Measurements from ENCODE around the gene RALGDS.

DNA sequence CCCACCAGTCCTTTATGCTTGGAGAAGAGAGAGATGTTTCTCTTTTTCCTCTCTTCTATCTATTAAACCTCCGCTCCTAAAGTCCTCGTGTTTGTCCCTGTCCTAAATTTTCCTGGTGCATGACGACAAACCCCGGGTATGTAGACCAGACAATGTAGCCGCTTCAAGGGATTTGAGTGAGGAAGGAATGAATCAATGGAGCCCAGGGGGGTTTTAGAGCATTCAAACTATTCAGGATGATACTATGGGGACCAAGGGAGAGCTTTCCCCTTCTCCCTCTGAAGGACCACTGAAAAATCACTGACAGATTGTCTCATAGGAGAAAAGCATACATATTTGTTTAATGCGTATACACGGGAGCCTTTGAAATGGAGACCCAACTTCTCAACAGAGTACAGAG lies 40.9 kb downstream of the RALGDS start:
- TF ChIP-seq, protein P1, sequence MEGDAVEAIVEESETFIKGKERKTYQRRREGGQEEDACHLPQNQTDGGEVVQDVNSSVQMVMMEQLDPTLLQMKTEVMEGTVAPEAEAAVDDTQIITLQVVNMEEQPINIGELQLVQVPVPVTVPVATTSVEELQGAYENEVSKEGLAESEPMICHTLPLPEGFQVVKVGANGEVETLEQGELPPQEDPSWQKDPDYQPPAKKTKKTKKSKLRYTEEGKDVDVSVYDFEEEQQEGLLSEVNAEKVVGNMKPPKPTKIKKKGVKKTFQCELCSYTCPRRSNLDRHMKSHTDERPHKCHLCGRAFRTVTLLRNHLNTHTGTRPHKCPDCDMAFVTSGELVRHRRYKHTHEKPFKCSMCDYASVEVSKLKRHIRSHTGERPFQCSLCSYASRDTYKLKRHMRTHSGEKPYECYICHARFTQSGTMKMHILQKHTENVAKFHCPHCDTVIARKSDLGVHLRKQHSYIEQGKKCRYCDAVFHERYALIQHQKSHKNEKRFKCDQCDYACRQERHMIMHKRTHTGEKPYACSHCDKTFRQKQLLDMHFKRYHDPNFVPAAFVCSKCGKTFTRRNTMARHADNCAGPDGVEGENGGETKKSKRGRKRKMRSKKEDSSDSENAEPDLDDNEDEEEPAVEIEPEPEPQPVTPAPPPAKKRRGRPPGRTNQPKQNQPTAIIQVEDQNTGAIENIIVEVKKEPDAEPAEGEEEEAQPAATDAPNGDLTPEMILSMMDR (IDR thresholded peaks at IDR 0.05): no peak
- TF ChIP-seq ZFX (IDR thresholded peaks at IDR 0.05; ENCODE audit: borderline replicate concordance): no peak
